Astrocyte of the hippocampus (primary cell): ENCODE measurements around the gene VWA2.

ENCODE experiments used
- DNase-seq: peaks from one replicate; pipeline ENCODE4 v3.0.0; 2011; ENCODE audit warnings: low read depth, low spot score

VWA2 gene

GRCh38 chr10:114297136-114297705, 58.2 kb downstream of the VWA2 start:
- DNase-seq = no peak

DNA sequence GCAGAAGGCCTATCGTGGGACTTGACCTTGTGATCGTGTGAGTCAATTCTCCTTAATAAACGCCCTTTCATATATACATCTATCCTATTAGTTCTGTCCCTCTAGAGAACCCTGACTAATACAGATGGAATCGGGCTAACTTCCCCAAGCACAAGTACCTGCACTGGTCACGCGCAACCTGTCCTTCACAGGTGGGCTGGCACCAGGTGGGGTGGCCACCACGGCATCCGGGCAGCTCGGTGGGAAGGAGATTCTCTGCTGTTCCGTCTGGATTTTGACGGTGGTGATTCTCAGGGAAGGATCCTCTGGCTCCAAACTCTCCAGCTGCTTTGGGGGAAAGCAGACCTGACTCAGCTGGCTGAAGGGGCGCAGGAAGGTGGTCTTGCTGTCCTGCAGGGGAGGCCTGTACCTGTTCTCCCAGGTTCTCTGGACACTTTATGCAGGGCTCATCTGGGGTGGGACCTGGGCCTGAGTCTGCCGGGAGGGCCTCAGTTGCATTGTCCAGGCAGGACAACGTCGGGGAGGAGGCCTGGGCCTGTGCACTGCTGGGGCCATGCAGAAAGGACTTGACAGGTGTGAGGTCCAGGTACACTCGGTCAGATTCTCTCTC, 61.1 kb downstream of the VWA2 start:
- no peak for DNase-seq

- no peak for DNase-seq
Observed at GRCh38 chr10:114301177-114301576, 62.1 kb downstream of the VWA2 start.

DNA sequence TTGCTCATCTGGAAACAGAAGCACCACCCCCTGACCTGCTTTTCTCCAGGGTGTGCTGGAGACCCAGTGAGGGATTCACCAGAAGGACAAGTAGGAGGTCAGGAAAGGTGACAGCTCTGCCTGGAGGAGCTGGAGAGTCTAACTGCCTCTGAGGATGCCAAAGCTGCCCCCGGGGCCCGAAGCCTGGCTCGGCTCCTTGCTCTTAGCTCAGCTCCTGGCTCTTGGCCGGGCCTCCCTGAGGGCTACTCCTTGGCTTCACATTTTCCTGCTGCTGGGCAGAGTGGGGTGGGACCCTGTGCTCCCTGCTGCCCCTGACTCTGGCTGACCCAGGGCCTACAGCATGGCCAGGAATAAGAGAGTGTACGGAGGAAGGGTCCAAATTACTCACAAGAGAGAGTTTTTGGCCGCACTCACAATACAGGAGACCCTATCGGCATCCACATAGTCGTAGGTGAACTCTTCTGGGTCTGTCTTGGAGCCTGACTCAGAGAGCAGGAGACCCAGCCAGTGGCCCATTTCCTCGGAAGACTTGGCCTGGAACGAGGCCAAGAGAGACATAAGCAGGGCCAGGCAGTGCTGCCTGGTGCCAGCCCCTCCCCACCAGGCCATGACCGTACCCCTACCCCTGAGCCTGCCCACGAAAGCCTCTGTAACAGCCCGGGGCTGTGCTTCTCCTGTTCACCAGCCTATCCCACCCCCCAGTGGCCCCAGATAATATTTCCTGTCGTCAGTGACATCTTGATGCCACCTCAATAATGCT, 63.1 kb downstream of the VWA2 start:
- peak; percentile 32 for DNase-seq

GRCh38 chr10:114303556-114303955, 64.5 kb downstream of the VWA2 start:
- no peak for DNase-seq

- peak; percentile 94 for DNase-seq
Observed at GRCh38 chr10:114304017-114304570, 65.0 kb downstream of the VWA2 start.

DNA sequence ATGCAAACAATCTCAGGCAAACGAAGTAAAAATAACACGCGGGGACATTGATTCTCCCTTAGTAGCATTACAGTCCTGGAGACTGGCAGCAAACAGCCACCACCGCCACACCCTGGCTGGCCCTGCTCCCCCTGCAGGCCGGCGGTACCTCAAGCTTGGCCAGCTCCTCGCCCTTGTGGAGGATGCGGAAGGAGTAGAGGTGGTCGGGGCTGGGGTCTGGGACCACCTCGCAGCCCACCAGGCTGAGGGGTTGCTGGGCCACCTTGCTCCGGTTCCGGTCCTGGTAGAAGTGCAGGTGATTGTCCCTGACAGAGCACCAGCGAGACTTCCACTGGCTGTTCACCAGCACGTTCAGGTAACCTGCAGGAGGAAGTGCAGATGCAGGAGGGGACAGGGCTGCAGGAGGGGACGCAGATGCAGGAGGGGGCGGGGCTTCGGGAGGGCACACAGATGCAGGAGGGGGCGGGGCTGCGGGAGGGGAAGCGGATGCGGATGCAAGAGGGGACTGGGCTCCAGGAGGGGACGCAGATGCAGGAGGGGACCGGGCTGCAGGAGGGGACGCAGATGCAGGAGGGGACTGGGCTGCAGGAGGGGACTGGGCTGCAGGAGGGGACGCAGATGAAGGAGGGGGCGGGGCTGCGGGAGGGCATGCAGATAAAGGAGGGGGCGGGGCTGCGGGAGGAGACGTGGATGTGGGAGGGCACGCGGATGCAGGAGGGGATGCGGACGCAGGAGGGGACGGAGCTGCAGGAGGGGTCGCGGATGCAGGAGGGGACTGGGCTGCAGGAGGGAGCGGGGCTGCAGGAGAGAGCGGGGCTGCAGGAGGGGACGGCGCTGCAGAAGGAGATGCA, 65.7 kb downstream of the VWA2 start:
- no peak for DNase-seq

GRCh38 chr10:114305521-114305925, 66.5 kb downstream of the VWA2 start:
- no peak for DNase-seq

GRCh38 chr10:114306116-114306973, 67.3 kb downstream of the VWA2 start:
- peak; percentile 95 for DNase-seq

GRCh38 chr10:114307731-114308130, 68.7 kb downstream of the VWA2 start:
- no peak for DNase-seq

GRCh38 chr10:114308531-114309363, 69.7 kb downstream of the VWA2 start:
- DNase-seq = peak; percentile 68

GRCh38 chr10:114309364-114309651, 70.3 kb downstream of the VWA2 start:
- DNase-seq = no peak

GRCh38 chr10:114310346-114310745, 71.3 kb downstream of the VWA2 start:
- no peak for DNase-seq

DNA sequence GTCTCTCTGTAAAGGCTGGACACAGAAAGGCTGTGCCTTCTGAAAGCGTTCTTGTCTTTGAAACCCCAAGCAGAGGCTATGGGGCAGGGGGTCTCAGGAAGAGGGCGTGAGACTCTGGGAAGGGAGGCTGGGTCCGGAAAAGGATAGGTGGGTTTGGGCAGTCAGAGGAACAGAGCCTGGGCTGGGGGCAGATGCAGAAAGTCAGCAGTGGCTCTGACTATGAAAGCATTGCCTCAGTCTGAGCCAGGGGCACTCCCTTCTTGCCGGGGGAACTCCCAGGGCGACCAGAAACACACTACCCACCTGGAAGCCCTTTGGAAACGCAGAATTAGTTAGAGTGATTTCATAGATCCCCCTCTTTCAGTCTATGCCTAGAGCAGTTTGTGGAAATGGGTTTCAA, 72.0 kb downstream of the VWA2 start:
- no peak for DNase-seq

DNA sequence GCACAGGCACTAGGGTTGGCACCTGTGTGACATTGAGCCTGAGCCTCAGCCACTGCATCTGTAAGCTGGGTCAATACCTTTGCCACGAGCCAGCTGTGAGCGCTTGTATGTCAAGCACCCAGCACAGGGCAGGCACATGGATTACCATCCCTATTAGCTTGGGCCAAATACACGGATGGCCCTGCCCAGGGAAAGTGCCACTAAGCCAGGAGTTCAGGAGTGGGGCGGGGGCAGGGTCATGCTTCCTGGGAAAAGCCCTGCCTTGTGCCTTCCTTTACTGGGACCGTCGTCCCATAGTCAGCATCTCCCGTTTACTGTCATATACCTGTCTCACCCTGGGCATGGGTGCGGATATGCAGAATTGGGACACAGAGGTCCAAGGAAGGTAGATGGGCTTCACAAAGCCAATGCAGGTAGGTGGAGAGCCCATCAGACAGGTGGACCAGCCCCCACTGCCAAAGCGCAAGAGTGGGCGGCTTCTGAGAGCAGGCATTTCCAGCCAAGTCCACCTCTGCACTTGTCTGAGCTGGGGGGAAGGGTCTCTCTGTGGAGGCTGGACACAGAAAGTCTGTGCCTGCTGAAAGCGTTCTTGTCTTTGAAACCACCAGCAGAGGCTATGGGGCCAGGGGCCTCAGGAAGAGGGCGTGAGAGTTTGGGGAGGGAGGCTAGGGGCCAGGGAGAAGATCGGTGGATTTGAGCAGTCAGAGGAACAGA, 72.6 kb downstream of the VWA2 start:
- no peak for DNase-seq

DNA sequence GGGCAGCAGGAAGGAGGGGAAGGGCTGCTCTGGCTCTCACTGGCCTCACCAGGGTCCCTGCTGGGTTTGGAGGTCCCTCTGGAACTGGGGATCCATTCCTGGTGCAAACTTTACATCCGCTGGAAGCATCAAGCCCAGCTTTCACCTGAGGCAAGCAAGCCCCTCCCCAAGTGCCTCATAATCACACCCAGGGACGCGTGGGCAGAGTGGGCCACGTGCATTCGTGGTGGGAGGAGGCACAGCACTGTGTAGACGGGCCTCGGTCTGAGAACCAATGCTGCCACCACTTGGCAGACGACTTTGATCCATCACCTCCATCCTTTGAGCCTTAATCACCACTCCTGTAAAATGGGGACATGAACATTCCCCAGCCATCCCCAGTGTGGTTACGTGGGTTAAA, 74.1 kb downstream of the VWA2 start:
- no peak for DNase-seq

- DNase-seq = no peak
Observed at GRCh38 chr10:114313866-114314265, 74.8 kb downstream of the VWA2 start.

GRCh38 chr10:114315566-114316420, 76.7 kb downstream of the VWA2 start:
- DNase-seq = no peak

DNA sequence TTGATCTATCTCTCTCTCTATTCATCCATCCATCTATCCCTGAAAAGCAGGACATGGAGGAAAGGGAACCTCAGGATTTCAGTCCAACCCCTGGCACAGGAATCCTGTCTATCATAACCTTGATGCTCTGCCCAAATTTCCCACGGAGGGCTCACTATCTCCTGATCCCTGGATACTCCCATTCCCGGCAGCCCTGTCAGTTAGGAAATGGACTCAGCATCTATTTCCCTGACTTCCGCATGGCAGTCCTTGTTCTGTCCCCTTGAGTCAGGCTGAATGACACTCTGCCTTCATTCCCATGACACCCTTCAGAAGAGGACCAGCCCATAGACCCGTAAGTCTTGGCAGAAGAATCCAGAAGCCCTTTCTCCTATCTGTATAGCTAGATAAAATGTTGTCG, 77.7 kb downstream of the VWA2 start:
- no peak for DNase-seq
